NCI-H2196 (cell line): ENCODE results near the gene ACOT8.
"Not testable (repeated sequence)": the region's sequence is repeated elsewhere in the genome, so short reads cannot be mapped to it uniquely, and the experiment has no call there.

Experiments used
- DNase-seq: peaks from one replicate; lab custom pipeline; 2025; ENCODE audit not compliant: unreplicated experiment; lab: John Stamatoyannopoulos, UW

ACOT8 gene

GRCh38 chr20:45829673-45830106 is 27.5 kb downstream of the ACOT8 start:
- not testable (repeated sequence) for DNase-seq

DNA sequence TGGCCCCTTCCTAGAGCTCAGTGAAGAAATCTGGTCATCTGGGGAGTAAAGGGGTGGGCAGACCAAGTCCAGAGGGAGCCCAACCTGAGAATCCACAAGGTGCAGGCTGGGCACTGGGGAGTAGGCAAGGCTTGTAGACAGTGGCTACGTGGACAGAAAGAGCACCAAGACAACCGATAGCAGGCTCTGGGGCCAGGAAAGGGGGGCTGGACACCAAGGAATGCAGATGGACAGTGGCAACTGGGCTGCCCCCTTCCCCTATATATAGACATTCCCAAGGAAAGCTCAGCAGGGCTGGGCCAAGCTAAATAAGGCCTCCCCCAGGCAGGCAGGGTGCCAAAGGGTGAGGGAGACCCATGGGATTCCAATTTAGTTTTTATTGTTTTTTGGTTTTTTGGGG is 28.6 kb downstream of the ACOT8 start:
- no peak for DNase-seq

- DNase-seq, result no peak
These were observed 29.5 kb downstream of the ACOT8 start for GRCh38 chr20:45827712-45828111.

GRCh38 chr20:45827030-45827652 is 30.1 kb downstream of the ACOT8 start, which contains the start of gene TNNC2:
TSS of gene TNNC2 (minus strand) at chr20:45827312. CDS start at chr20:45827248, 64 bp downstream.
- DNase-seq, result no peak

GRCh38 chr20:45826381-45827019 is 30.7 kb downstream of the ACOT8 start:
- DNase-seq, result no peak

GRCh38 chr20:45823949-45824835 is 33.0 kb downstream of the ACOT8 start:
- DNase-seq, result no peak

GRCh38 chr20:45822857-45823256 is 34.3 kb downstream of the ACOT8 start:
- no peak for DNase-seq

- no peak for DNase-seq
These were observed 35.2 kb downstream of the ACOT8 start for GRCh38 chr20:45821947-45822346.

GRCh38 chr20:45819466-45819865 is 37.7 kb downstream of the ACOT8 start:
- no peak for DNase-seq

DNA sequence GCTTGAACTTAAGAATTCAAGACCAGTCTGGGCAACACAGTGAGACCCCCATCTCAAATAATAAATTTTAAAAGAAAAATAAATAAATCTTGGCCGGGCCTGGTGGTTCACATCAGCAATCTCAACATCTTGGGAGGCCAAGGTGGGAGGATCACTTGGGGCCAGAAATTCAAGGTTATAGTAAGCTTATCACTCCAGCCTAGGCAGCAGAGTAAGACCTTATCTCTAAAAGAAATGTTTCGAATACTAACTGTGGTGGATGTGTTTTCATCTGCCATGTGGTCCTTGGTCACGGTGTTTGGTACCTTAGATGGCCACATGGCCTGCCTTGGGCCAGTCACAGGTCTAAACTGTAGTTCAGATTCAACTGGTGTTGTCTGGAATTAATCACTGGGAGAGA is 39.0 kb downstream of the ACOT8 start:
- no peak for DNase-seq

DNA sequence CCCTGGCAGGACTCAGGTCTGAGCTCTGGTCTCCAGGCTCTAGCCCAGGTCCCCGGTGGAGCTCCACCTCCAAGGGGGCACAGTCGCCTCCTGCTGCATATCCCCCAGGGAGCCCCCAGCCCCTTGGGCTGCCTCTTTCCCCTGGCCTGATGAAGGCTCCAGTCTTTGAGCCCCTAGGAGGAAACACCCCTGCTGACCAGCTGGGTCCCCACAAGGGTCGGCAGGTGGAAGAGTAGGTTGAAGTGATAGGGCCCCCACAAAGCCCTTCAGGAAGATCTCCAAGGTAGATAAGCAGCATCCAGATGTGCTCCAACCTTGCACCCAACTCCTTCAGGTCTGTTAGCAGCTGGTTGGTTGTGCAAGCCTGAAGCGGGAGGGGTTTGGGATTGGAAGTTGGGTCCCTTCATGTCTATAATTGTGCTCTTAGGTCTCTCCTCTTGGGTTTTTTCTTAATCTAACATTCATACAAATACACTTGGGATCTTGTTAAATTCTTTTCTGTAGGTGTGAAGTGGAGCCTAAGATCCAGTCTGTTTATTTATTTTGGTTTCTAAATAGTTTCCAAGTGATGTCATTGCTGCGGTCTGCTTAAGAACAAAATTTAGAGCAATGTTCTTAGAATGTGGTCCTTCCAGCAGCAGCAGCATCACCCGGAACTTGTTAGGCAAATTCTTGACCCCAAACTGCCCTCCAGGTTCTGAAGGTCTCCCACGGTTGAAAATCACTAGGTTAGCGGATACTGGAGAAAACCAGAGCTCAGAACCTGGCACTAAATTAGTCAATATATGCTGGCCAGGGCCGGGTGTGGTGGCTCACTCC is 39.6 kb downstream of the ACOT8 start:
- no peak for DNase-seq

- no peak for DNase-seq
These were observed 40.2 kb downstream of the ACOT8 start for GRCh38 chr20:45816951-45817350.

GRCh38 chr20:45814314-45814713 is 42.9 kb downstream of the ACOT8 start:
- no peak for DNase-seq

GRCh38 chr20:45813489-45813888 is 43.7 kb downstream of the ACOT8 start:
- DNase-seq, result no peak

GRCh38 chr20:45813006-45813340 is 44.2 kb downstream of the ACOT8 start:
- DNase-seq, result no peak

DNA sequence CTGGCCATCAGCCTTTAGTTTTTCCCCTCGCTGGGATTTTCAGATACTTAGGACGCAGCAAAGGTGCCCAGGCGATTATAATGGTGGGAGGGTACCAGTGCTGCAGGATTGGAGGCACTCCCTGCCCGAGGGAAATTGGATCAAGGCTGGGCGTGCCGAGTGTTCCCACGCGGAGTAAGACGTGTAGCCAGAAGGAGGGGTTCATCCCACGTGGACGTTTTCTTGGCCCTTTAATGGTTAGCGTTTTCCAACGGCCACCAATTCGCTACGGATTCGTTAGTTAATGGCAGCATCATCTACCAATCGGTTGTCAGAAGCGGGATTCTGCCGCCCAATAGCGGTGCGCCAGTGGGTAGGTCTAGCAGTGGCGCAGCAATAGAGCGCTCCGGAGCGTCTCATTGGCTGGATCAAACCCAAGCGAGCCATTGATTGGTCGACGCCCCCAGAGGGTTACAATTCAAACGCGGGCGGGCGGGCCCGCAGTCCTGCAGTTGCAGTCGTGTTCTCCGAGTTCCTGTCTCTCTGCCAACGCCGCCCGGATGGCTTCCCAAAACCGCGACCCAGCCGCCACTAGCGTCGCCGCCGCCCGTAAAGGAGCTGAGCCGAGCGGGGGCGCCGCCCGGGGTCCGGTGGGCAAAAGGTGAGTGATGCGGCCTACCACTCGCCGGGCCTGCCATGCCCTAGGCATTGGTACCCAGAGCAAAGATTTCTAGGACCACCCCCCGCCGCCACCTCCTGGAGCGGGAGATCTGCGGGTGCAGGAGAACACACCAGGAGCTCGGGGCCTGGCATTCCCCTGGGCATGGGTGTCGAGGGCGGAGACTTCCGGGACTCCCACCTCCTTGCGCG is 44.8 kb downstream of the ACOT8 start, which contains the start of gene UBE2C:
UBE2C (plus strand) TSS at position 488 of the 849 bp plus-strand sequence; CDS start at position 540, 52 bp downstream.
- DNase-seq, result peak; percentile 99

DNA sequence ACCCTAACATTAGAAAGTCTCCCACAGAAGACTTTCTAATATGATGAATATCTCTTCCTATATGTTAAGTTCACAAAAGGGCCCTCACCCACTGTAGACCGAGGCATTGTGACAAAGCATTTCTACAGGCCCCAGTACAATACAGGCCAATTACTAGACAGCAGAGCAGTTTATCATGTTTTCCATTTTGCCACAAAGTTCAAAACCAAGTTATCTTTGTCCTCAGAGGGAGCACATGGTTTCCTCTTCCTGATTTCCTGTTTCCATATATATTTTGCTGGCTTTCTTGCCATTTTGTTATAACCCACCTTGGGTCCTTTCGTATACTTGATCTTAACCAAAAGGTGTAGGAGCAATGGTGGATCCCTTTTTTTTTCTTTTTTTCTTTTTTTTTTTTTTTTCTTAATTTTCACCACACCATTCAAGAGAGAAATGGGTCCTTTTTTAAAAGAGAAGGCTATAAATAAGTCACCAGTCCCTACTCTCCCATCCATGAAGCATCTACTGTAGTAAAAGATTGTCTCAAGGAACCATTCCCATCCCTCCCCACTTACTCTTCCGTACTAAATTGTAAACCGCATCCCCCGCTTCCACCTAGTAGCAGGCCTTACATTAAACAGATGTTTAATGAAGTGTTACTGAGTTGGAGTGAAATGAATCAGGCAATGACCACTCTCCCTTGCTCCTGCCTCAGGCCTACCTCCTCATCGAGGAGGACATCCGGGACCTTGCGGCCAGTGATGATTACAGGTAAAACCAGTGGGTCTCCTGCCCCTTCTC is 46.8 kb downstream of the ACOT8 start:
- no peak for DNase-seq

- DNase-seq, result no peak
These were observed 55.3 kb downstream of the ACOT8 start for GRCh38 chr20:45801851-45802250.

DNA sequence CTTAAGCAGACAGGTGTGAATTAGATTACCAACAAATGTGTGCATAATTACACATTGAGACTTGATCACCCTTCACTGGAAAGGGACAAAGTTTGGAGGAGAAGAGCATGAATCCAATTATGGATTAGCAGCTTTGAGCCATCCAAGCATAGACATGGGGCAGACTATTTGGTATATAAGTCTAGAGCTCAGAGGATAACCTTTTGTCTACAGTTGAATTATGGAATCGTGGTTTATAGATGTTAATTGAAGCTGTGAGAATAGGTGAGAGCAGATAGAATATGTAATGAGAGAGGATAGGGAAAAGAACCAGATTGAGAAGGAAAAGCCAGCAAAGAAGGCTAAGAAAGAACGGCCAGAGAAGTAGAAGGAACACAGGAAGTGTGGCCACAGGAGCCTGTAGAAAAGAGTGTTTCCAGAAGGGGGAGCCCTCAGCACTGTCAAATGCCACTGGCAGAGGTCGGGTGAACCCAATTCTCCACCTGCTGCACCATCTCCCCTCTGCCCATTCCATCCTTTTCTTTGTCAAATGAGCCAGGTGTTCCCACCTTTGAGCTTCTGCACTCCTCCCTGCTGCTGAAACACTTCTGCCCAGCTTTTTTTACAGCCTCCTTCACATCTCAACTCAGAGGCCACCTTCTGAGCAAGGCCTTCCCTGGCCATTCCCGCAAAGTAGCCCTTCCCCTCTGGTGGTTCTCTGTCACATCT is 58.1 kb downstream of the ACOT8 start:
- DNase-seq, result peak; percentile 77
